ENCODE results near the gene TUBA3D.
"Not testable (repeated sequence)": the region's sequence is repeated elsewhere in the genome, so short reads cannot be mapped to it uniquely, and the experiment has no call there.

Gene TUBA3D

DNA sequence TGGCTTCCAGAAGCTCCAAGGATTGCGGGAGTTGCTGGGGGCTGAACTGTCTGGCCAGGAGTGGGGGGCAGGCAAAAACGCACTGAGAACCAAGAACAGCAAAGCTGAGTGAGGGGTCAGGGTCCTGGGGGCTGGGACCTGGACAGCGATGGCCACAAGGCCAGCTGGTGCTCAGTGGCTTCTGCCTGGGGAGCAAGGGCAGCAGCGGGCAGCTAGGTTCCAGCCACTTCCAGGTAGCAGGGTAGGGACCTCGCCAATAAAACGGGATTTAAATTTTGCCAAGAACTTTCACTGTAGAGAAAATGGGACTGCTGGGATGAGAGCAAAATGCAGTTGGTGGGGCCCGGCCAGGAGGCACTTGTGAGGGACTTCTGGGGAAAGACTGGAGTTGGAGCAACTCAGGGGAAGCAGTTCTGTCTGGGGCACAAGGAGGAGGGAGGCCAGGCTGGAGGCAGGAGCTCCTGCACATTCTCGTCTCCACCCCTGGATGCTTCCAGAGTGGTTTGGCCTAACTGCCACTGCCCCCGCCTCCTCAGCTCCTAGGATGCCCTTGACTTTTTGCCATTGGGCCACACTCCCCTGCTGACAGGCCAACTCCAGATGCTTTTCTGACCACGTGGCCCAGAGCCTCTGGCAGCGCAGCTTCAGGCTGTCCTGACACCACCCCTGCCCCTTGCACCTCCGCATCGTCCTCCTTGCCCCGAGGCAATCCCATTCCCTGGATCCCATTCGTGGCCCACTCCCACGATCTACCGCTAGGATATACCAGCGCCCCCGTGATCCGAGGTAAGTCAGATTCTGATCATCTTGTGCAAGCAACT lies 46.3 kb downstream of the TUBA3D start:
- H3K27ac ChIP-seq: no peak overlapping the region
- TF ChIP-seq, protein P1, sequence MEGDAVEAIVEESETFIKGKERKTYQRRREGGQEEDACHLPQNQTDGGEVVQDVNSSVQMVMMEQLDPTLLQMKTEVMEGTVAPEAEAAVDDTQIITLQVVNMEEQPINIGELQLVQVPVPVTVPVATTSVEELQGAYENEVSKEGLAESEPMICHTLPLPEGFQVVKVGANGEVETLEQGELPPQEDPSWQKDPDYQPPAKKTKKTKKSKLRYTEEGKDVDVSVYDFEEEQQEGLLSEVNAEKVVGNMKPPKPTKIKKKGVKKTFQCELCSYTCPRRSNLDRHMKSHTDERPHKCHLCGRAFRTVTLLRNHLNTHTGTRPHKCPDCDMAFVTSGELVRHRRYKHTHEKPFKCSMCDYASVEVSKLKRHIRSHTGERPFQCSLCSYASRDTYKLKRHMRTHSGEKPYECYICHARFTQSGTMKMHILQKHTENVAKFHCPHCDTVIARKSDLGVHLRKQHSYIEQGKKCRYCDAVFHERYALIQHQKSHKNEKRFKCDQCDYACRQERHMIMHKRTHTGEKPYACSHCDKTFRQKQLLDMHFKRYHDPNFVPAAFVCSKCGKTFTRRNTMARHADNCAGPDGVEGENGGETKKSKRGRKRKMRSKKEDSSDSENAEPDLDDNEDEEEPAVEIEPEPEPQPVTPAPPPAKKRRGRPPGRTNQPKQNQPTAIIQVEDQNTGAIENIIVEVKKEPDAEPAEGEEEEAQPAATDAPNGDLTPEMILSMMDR (conservative IDR thresholded peaks at IDR 0.05): no peak

DNA sequence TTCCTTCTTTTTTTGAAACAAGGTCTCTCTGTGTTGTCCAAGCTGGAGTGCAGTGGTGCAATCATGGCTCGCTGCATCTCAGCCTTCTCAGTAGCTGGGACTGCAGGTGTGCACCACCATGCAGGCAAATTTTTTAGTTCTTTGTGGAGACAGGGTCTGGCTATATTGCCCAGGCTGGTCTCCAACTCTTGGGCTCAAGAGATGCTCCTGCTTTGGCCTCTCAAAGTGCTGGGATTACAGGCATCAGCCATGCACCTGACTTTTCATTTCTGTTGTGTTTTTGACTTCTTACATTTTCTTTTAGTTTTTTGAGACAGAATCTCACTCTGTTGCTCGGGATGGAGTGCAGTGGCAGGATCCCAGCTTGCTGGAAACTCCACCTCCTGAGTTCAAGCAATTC lies 49.3 kb downstream of the TUBA3D start:
- H3K27ac ChIP-seq: not testable (repeated sequence)

DNA sequence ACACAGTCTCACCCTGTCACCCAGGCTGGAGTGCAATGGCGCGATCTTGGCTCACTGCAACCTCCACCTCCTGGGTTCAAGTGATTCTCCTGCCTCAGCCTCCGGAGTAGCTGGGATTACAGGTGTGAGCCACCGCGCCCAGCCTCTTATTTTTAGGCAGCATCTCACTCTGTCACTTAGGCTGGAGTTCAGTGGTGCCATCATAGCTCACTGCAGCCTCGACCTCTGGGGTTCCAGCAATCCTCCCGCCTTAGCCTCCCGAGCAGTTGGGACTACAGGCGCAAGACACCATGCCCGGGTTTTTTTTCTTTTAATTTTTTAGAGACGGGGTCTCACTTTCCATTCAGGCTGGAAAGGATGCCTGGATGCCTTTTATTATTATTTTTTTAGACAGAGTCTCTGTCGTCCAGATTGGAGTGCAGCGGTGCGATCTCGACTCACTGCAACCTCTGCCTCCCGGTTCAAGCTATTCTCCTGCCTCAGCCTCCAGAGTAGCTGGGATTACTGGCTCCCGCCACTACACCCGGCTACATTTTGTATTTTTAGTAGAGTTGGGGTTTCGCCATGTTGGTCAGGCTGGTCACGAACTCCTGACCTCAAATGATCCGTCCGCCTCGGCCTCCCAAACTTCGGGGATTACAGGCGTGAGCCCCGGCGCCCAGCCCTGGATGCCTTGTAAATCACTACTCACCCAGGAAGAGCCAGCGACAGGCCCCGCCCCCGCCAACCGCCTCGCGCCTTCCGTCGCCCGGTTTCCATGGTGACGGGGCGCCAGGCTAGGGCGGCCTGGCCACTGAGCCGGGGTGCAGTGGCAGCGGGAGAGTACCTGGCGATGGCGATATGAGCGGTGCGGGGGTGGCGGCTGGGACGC lies 51.4 kb downstream of the TUBA3D start, which contains the start of gene CCDC74A:
TSS of gene CCDC74A (plus strand) at position 758 of the 871 bp plus-strand sequence. CDS start at position 841, 83 bp downstream.
- H3K27ac ChIP-seq: peak within 1 kb of the TSS; percentile 61

DNA sequence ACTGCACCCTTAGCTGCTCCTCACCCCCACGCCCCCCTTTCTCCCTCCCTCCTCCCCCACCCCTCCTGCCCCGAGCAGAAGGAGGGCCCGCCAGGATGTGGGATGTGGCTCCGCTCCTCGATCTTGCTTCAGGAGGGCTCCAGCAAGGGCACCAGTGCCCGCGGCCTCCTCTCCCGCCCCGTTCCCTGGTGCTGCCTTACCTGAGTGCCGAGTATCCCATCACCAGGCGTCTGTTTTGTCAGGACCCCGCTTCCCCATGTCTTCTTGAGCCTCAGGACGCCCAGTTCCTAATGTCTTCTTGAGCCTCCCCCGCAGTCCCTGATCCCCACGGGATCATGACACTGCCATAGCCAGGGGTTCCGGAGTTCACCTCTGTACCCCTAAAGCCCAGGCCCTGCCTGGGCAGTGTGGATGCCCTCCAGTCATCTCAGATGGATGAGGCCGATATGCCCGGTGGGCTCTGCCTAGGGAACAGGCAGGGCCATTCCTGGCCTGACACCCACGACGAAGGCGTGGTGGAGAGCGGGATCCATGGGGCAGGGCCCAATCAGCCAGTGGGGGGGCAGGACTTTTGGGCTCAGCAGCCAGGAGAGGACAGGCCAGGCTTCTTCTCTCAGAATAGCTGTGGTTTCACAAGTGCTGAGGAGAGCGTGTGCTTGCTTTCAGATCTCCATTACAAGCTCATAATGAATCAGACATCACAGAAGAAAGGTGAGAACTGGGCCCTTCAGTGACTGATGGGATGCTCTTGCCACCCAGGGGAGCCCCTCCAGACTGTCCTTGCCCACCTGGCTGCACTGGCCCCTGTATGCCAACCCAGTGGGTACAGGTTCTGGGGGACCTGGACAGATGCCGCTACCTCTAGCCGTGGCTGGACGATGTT lies 53.3 kb downstream of the TUBA3D start:
- H3K27ac ChIP-seq: not testable (repeated sequence)

DNA sequence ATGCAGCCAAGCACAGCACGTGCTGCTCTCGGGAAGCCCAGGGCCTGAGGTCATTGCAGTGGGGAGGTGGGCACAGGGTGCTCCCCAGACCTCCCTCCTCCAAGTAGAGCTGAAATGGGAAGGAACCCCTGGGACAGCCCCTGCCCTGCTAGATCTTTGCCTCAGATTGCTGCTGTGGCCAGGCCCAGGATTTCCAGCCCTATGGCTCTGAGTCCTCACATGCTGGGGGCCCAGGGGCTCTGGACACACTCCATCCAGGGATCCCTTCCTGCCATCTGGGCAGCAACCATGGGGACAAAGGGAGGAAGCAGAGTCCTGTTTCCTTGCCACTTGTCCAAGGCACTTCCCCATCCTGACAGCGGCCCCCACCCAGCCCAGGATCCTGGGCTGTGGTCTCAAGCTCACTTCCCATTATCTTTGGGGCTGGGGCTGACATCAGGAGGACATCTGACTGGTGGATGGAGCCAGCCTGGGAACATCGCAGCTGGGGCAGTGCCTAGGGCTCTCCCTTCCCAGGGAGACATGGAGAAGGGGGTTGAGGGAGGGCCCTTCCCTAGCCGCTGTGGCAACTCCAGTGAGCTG lies 54.0 kb downstream of the TUBA3D start:
- not testable (repeated sequence) for H3K27ac ChIP-seq

DNA sequence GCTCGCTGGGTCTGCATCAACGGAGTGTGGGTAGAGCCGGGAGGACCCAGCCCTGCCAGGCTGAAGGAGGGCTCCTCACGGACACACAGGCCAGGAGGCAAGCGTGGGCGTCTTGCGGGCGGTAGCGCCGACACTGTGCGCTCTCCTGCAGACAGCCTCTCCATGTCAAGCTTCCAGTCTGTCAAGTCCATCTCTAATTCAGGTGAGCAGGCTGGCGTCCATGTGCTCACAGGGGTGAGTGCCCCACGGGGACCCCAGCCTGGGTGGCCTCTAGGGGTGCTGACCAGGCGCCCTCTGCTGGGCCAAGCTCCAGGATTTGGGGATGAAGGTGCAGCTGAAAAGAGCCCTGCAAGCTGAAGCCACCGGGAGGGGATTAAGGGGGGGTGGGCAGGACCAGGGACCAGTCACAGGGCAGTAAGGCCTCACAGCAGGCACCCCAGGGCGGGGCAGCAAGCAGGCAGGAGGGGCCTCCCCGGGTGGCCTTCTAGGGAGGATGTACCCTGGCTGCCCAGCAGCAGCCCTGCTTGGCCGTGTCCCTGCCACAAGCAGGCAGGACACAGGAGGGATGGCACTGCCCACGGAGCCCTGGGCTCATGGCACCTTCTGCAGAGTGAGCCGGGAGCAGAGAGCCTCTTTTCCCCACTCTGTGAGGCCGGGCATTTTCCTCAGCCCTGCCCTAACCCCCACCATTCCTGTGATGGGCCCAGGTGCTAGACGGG lies 54.9 kb downstream of the TUBA3D start:
- not testable (repeated sequence) for H3K27ac ChIP-seq

DNA sequence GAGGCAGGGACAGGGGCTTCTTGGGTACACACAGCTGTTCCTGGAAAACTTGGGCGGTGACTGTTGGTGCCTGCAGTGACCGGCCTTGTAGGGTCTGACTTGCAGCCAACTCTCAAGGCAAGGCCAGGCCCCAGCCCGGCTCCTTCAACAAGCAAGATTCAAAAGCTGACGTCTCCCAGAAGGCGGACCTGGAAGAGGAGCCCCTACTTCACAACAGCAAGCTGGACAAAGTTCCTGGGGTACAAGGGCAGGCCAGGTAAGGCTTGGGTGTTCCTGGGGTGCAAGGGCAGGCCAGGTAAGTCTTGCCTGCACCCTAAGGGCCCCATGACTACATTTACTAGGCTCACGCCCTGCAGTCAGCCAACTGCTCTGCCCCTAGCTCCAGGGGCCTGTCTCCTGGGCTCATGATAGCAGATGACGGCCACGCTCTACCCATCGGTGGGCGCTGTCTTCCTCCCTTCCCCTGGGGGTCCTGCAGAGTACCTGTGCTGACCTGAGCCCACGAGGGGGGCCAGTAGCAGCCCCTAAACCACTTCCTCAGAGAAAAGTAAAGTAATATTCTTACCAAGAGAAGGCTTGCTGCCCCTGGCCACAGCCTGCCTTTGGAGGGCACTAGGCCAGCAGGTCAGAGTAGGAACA lies 55.7 kb downstream of the TUBA3D start:
- not testable (repeated sequence) for H3K27ac ChIP-seq
